Posterior vena cava (tissue), 2 donors: ENCODE results near the gene YDJC. TPM values are rescaled to one million over a fixed set of nuclear protein-coding genes. Genes with fewer than 3 reads are reported as not detected.
"Not testable (repeated sequence)": the region's sequence is repeated elsewhere in the genome, so short reads cannot be mapped to it uniquely, and the experiment has no call there.

Experiments used
- DNase-seq: peaks from one replicate; pipeline ENCODE4 v3.0.0-alpha.2; 2020; ENCODE audit warnings: low spot score
- intact Hi-C, 2 donors: fragments of 100-400 bp; cut with DNase I; formaldehyde crosslinking; loops; one replicate each; pipeline versions ENCODE4 v1.14.1 to v1.14.2; 2022 to 2023
- microRNA-seq, 2 donors: library from miRNA; unstranded; fragments of <30 nt; microRNA quantifications; one replicate each; pipeline ENCODE4 v1.2.0, GENCODE V29; 2020 to 2021; ENCODE audit warnings: borderline microRNAs expressed in 2 of 2
- total RNA-seq, 2 donors: library from RNA; stranded (reverse); fragmentation: NEBNext Ultra II Directional; extraction: Animal tissue kit (Norgen Biotek cat#: 25700); gene quantifications; one replicate each; pipeline ENCODE4 v1.2.1, GENCODE V29; 2021
- donor health status: DM: yes; HTN: yes; CAD: no.
- donor health status: DM: yes; HTN: yes; CAD: no.

The YDJC gene
- total RNA-seq, 2 donors from 2014 or later: 7.1 to 8.5 TPM

GRCh38 chr22:21593406-21594232 is 36.2 kb downstream of the YDJC start:
- intact Hi-C loops: no loop called here
- DNase-seq: no peak

GRCh38 chr22:21592422-21592821 is 37.4 kb downstream of the YDJC start:
- DNase-seq: no peak
- intact Hi-C loops: no loop called here

- no peak for DNase-seq
- intact Hi-C loops: no loop called here
Observed at GRCh38 chr22:21591695-21592094, 38.1 kb downstream of the YDJC start.

GRCh38 chr22:21590809-21591641 is 38.8 kb downstream of the YDJC start:
- intact Hi-C loops: no loop called here
- no peak for DNase-seq

- intact Hi-C loops: no loop called here
- no peak for DNase-seq
Observed at GRCh38 chr22:21589396-21589795, 40.4 kb downstream of the YDJC start.

- intact Hi-C loops: no loop called here
- no peak for DNase-seq
Observed at GRCh38 chr22:21587803-21588611, 41.8 kb downstream of the YDJC start.

GRCh38 chr22:21585389-21585788 is 44.4 kb downstream of the YDJC start:
- no peak for DNase-seq
- intact Hi-C loops: no loop called here

- intact Hi-C loops: no loop called here
- DNase-seq: no peak
Observed at GRCh38 chr22:21582801-21583740, 46.8 kb downstream of the YDJC start.

- DNase-seq, intact Hi-C loops: not testable (repeated sequence)
Observed at GRCh38 chr22:21581009-21581713, 48.7 kb downstream of the YDJC start.

- DNase-seq, intact Hi-C loops: not testable (repeated sequence)
Observed at GRCh38 chr22:21580623-21581007, 49.2 kb downstream of the YDJC start.

GRCh38 chr22:21579474-21579851 is 50.4 kb downstream of the YDJC start:
- intact Hi-C loops: no loop called here
- no peak for DNase-seq

Small RNA genes lying within 50 kb of the gene (microRNA-seq; reads per million reads assigned to microRNA genes)
- 105 to 199 reads per million in 2 donors for gene MIR130B
- 0.26 to 1.6 reads per million in 2 donors for gene MIR301B

Other genes starting within 250 kb of the YDJC start
- gene RIMBP3B, start 246.3 kb downstream of the YDJC start, total RNA-seq: under 1 TPM; 0.19 to 0.42 TPM
- 1 to 10 TPM; 3.3 to 3.8 TPM for gene HIC2, start 212.7 kb downstream of the YDJC start, total RNA-seq
- under 1 TPM; 0.51 to 0.81 TPM for gene TMEM191C, start 162.6 kb downstream of the YDJC start, total RNA-seq
- gene RIMBP3C, start 78.6 kb downstream of the YDJC start, total RNA-seq: under 1 TPM in 1 of 2 donors, not detected in 1; 0.14 TPM
- gene UBE2L3, start 62.3 kb downstream of the YDJC start, total RNA-seq: 10 to 100 TPM; 36.2 to 36.8 TPM
- under 1 TPM; 0.23 to 0.38 TPM for gene CCDC116, start 2.7 kb upstream of the YDJC start, total RNA-seq
- 10 to 100 TPM; 27.8 to 33.1 TPM for gene SDF2L1, start 12.3 kb upstream of the YDJC start, total RNA-seq
- 10 to 100 TPM; 28.9 to 29.5 TPM for gene PPIL2, start 36.0 kb upstream of the YDJC start, total RNA-seq
- 1 to 10 TPM; 1.2 to 1.8 TPM for gene YPEL1, start 105.8 kb upstream of the YDJC start, total RNA-seq
- 100 to 1,000 TPM; 138 to 141 TPM for gene MAPK1, start 237.6 kb upstream of the YDJC start, total RNA-seq